Stomach (tissue), 9 donors: ENCODE results near the gene WFIKKN1. TPM values are rescaled to one million over a fixed set of nuclear protein-coding genes. Genes with fewer than 3 reads are reported as not detected.

ENCODE experiments used
- DNase-seq, 2 donors: peaks; one replicate each; pipeline versions ENCODE4 v3.0.0 to v3.0.0-alpha.2; 2013 to 2019
- H3K27ac ChIP-seq, 5 donors: fragments of 200-600 bp in 4 of 5; sonication (generic) in 4 of 5; one replicate each; pipeline ENCODE4 v1.5.1; 2013 to 2019; ENCODE audit warnings: mild to moderate bottlenecking in 1 of 5, moderate library complexity in 1 of 5
- H3K27me3 ChIP-seq, 3 donors: fragments of 200-600 bp; sonication (generic); one replicate each; pipeline ENCODE4 v1.5.1; 2017 to 2019; ENCODE audit warnings: mixed run types in 1 of 3
- H3K36me3 ChIP-seq, 4 donors: fragments of 200-600 bp; sonication (generic); 1 replicate in 3 of 4; 2 replicates in 1 of 4; pipeline ENCODE4 v1.5.1; 2016 to 2019
- H3K4me1 ChIP-seq, 4 donors: fragments of 200-600 bp; sonication (generic); one replicate each; pipeline ENCODE4 v1.5.1; 2016 to 2019
- H3K4me3 ChIP-seq, 4 donors: fragments of 200-600 bp; sonication (generic) in 3 of 4; one replicate each; pipeline ENCODE4 v1.5.1; 2016 to 2019; ENCODE audit warnings: mild to moderate bottlenecking in 1 of 4
- H3K9me3 ChIP-seq, 4 donors: fragments of 200-600 bp; sonication (generic); one replicate each; pipeline ENCODE4 v1.5.1; 2016 to 2019
- POLR2A ChIP-seq, 4 donors: fragments of 450-650 bp; IDR thresholded peaks; one replicate each; pipeline ENCODE4 v1.6.1; 2016; ENCODE audit warnings: antibody characterized with exemption in 4 of 4, control low read depth in 2 of 4, mild to moderate bottlenecking in 1 of 4, moderate library complexity in 1 of 4
- POLR2AphosphoS5 ChIP-seq, 3 donors: sonication (generic); formaldehyde crosslinking; IDR thresholded peaks; one replicate each; pipeline ENCODE4 v1.6.1; 2016; ENCODE audit warnings: antibody characterized with exemption in 3 of 3
- WGBS, 5 donors: extraction: QIAGEN DNeasy Blood & Tissue Kit in 3 of 5; methylation state at CpG; one replicate each; pipeline versions ENCODE4 v1.1.5 to v1.1.7; 2013 to 2018; 5-methylcytosine and 5-hydroxymethylcytosine counted together
- intact Hi-C: fragments of 100-400 bp; cut with DNase I; formaldehyde crosslinking; loops from one replicate; pipeline ENCODE4 v1.15.1; 2023; ENCODE audit warnings: low total_unique reads
- polyA plus RNA-seq, 3 donors: library from polyadenylated mRNA; stranded (reverse); fragments of 200-250 nt; gene quantifications; one replicate each; pipeline ENCODE4 v1.2.3, GENCODE V29; 2013
- total RNA-seq, 5 donors: library from RNA; depleted of rRNA; stranded (reverse); fragments of >200 nt; gene quantifications; one replicate each; pipeline versions ENCODE4 v1.1.0 to v1.2.3, GENCODE V29; 2014 to 2016
- donor health status: healthy with polysubstance abuse.
- donor health status: Bipolar disorder and iron deficiency.
- donor health status: healthy.

Gene WFIKKN1
- total and polyA plus RNA-seq, 8 donors: 0.14 to 25.8 (median 1.5) TPM; not detected in 1

- no peaks in the 10 kb centered on the region for H3K27me3 ChIP-seq
- intact Hi-C loops: no loop called here
- 6 to 17% (median 11%) methylated on average over 23 to 57 of the region's 57 CpGs for WGBS, 5 donors
- H3K4me3 ChIP-seq: peak overlapping the region; percentile 62 to 88 (median 78)
- no peak for DNase-seq
- H3K9me3 ChIP-seq: no peaks in the 10 kb centered on the region
- H3K36me3 ChIP-seq: peaks cover 32 to 52% (median 41%) of the 10 kb centered on the region in 4 donors
- H3K27ac ChIP-seq: peak overlapping the region; percentile 68 to 90 (median 78)
- H3K4me1 ChIP-seq: peaks cover 43 to 83% (median 72%) of the 10 kb centered on the region in 4 donors
- TF ChIP-seq POLR2AphosphoS5 (IDR thresholded peaks at IDR 0.05) (peak in 1 of 3 donors; percentile 15), POLR2A (IDR thresholded peaks at IDR 0.05) (no peak)
Measured at GRCh38 chr16:683396-684070, 52.7 kb downstream of the WFIKKN1 start.

Other genes starting within 250 kb of the WFIKKN1 start
- gene PGAP6, start 249.0 kb upstream of the WFIKKN1 start, total RNA-seq: 100 to 1,000 TPM in 4 of 5 donors, 10 to 100 TPM in 1; 20.7 to 364 (median 162) TPM
- gene PGAP6, start 249.0 kb upstream of the WFIKKN1 start, polyA plus RNA-seq: 10 to 100 TPM; 27.7 to 54.4 (median 33.9) TPM
- gene NME4, start 233.8 kb upstream of the WFIKKN1 start, total RNA-seq: 100 to 1,000 TPM in 1 of 5 donors, 10 to 100 TPM in 4; 23.3 to 187 (median 49.0) TPM
- gene NME4, start 233.8 kb upstream of the WFIKKN1 start, polyA plus RNA-seq: 10 to 100 TPM; 84.0 to 97.7 (median 95.6) TPM
- gene DECR2, start 229.1 kb upstream of the WFIKKN1 start, total RNA-seq: 100 to 1,000 TPM in 1 of 5 donors, 10 to 100 TPM in 2, 1 to 10 TPM in 2; 5.8 to 149 (median 12.5) TPM
- 10 to 100 TPM; 20.8 to 24.5 (median 22.6) TPM for gene DECR2, start 229.1 kb upstream of the WFIKKN1 start, polyA plus RNA-seq
- 100 to 1,000 TPM in 1 of 5 donors, 10 to 100 TPM in 3, 1 to 10 TPM in 1; 6.7 to 102 (median 57.8) TPM for gene RAB11FIP3, start 205.3 kb upstream of the WFIKKN1 start, total RNA-seq
- 10 to 100 TPM; 15.4 to 19.7 (median 16.2) TPM for gene RAB11FIP3, start 205.3 kb upstream of the WFIKKN1 start, polyA plus RNA-seq
- 100 to 1,000 TPM in 1 of 5 donors, 10 to 100 TPM in 4; 25.2 to 235 (median 83.5) TPM for gene CAPN15, start 103.3 kb upstream of the WFIKKN1 start, total RNA-seq
- 10 to 100 TPM; 29.3 to 33.2 (median 29.6) TPM for gene CAPN15, start 103.3 kb upstream of the WFIKKN1 start, polyA plus RNA-seq
- gene PRR35, start 70.6 kb upstream of the WFIKKN1 start, total RNA-seq: not detected
- not detected for gene PRR35, start 70.6 kb upstream of the WFIKKN1 start, polyA plus RNA-seq
- under 1 TPM in 2 of 5 donors, not detected in 3; 0.89 to 0.92 TPM for gene NHLRC4, start 64.0 kb upstream of the WFIKKN1 start, total RNA-seq
- 1 to 10 TPM in 2 of 3 donors, under 1 TPM in 1; 0.35 to 1.4 (median 1.4) TPM for gene NHLRC4, start 64.0 kb upstream of the WFIKKN1 start, polyA plus RNA-seq
- gene PIGQ, start 61.0 kb upstream of the WFIKKN1 start, total RNA-seq: 100 to 1,000 TPM in 2 of 5 donors, 10 to 100 TPM in 3; 14.3 to 217 (median 52.6) TPM
- 10 to 100 TPM; 30.1 to 46.5 (median 38.0) TPM for gene PIGQ, start 61.0 kb upstream of the WFIKKN1 start, polyA plus RNA-seq
- gene RAB40C, start 40.9 kb upstream of the WFIKKN1 start, total RNA-seq: 100 to 1,000 TPM in 1 of 5 donors, 10 to 100 TPM in 4; 17.6 to 101 (median 51.3) TPM
- 10 to 100 TPM; 20.9 to 24.6 (median 22.1) TPM for gene RAB40C, start 40.9 kb upstream of the WFIKKN1 start, polyA plus RNA-seq
- gene METTL26, start 5.3 kb downstream of the WFIKKN1 start, total RNA-seq: 100 to 1,000 TPM in 2 of 5 donors, 10 to 100 TPM in 3; 17.3 to 271 (median 82.9) TPM
- 100 to 1,000 TPM; 177 to 234 (median 218) TPM for gene METTL26, start 5.3 kb downstream of the WFIKKN1 start, polyA plus RNA-seq
- 100 to 1,000 TPM in 1 of 5 donors, 10 to 100 TPM in 4; 14.0 to 440 (median 67.7) TPM for gene MCRIP2, start 10.8 kb downstream of the WFIKKN1 start, total RNA-seq
- 100 to 1,000 TPM in 2 of 3 donors, 10 to 100 TPM in 1; 83.2 to 109 (median 107) TPM for gene MCRIP2, start 10.8 kb downstream of the WFIKKN1 start, polyA plus RNA-seq
- 100 to 1,000 TPM in 2 of 5 donors, 10 to 100 TPM in 3; 27.2 to 114 (median 30.9) TPM for gene WDR90, start 18.4 kb downstream of the WFIKKN1 start, total RNA-seq
- gene WDR90, start 18.4 kb downstream of the WFIKKN1 start, polyA plus RNA-seq: 10 to 100 TPM; 19.9 to 33.6 (median 22.0) TPM
- 100 to 1,000 TPM in 3 of 5 donors, 10 to 100 TPM in 2; 41.5 to 574 (median 171) TPM for gene RHOT2, start 37.1 kb downstream of the WFIKKN1 start, total RNA-seq
- 100 to 1,000 TPM in 1 of 3 donors, 10 to 100 TPM in 2; 68.1 to 151 (median 68.8) TPM for gene RHOT2, start 37.1 kb downstream of the WFIKKN1 start, polyA plus RNA-seq
- 10 to 100 TPM in 1 of 5 donors, 1 to 10 TPM in 2, not detected in 2; 1.3 to 48.7 (median 6.7) TPM for gene RHBDL1, start 44.7 kb downstream of the WFIKKN1 start, total RNA-seq
- 1 to 10 TPM in 2 of 3 donors, not detected in 1; 2.1 to 3.3 TPM for gene RHBDL1, start 44.7 kb downstream of the WFIKKN1 start, polyA plus RNA-seq
- gene STUB1, start 49.4 kb downstream of the WFIKKN1 start, total RNA-seq: 100 to 1,000 TPM in 3 of 5 donors, 10 to 100 TPM in 2; 43.5 to 307 (median 206) TPM
- gene STUB1, start 49.4 kb downstream of the WFIKKN1 start, polyA plus RNA-seq: 100 to 1,000 TPM; 123 to 183 (median 128) TPM
- 100 to 1,000 TPM in 4 of 5 donors, 10 to 100 TPM in 1; 24.2 to 229 (median 123) TPM for gene JMJD8, start 53.3 kb downstream of the WFIKKN1 start, total RNA-seq
- 10 to 100 TPM; 27.6 to 44.2 (median 31.9) TPM for gene JMJD8, start 53.3 kb downstream of the WFIKKN1 start, polyA plus RNA-seq
- gene WDR24, start 59.4 kb downstream of the WFIKKN1 start, total RNA-seq: 10 to 100 TPM in 4 of 5 donors, 1 to 10 TPM in 1; 2.0 to 72.3 (median 27.4) TPM
- gene WDR24, start 59.4 kb downstream of the WFIKKN1 start, polyA plus RNA-seq: 1 to 10 TPM; 4.7 to 6.7 (median 5.7) TPM
- under 1 TPM in 2 of 5 donors, not detected in 3; 0.37 to 0.72 TPM for gene FBXL16, start 74.8 kb downstream of the WFIKKN1 start, total RNA-seq
- gene FBXL16, start 74.8 kb downstream of the WFIKKN1 start, polyA plus RNA-seq: 1 to 10 TPM in 2 of 3 donors, under 1 TPM in 1; 0.61 to 3.6 (median 1.3) TPM
- gene METRN, start 84.1 kb downstream of the WFIKKN1 start, total RNA-seq: 10 to 100 TPM in 4 of 5 donors, 1 to 10 TPM in 1; 7.1 to 79.7 (median 20.4) TPM
- 10 to 100 TPM; 36.9 to 45.8 (median 39.4) TPM for gene METRN, start 84.1 kb downstream of the WFIKKN1 start, polyA plus RNA-seq
- gene ANTKMT, start 90.2 kb downstream of the WFIKKN1 start, total RNA-seq: 100 to 1,000 TPM in 1 of 5 donors, 10 to 100 TPM in 3, 1 to 10 TPM in 1; 9.7 to 602 (median 44.9) TPM
- gene ANTKMT, start 90.2 kb downstream of the WFIKKN1 start, polyA plus RNA-seq: 10 to 100 TPM; 35.9 to 65.0 (median 58.0) TPM
- 10 to 100 TPM in 1 of 5 donors, 1 to 10 TPM in 1, not detected in 3; 1.3 to 14.3 TPM for gene CCDC78, start 95.5 kb downstream of the WFIKKN1 start, total RNA-seq
- gene CCDC78, start 95.5 kb downstream of the WFIKKN1 start, polyA plus RNA-seq: 1 to 10 TPM in 2 of 3 donors, not detected in 1; 1.3 to 1.7 TPM
- gene HAGHL, start 96.1 kb downstream of the WFIKKN1 start, total RNA-seq: 10 to 100 TPM in 1 of 5 donors, 1 to 10 TPM in 2, not detected in 2; 3.3 to 19.9 (median 4.0) TPM
- gene HAGHL, start 96.1 kb downstream of the WFIKKN1 start, polyA plus RNA-seq: 1 to 10 TPM; 3.1 to 7.9 (median 3.7) TPM
- 100 to 1,000 TPM in 1 of 5 donors, 10 to 100 TPM in 4; 35.4 to 145 (median 62.9) TPM for gene CIAO3, start 110.0 kb downstream of the WFIKKN1 start, total RNA-seq
- gene CIAO3, start 110.0 kb downstream of the WFIKKN1 start, polyA plus RNA-seq: 10 to 100 TPM; 22.8 to 37.6 (median 37.2) TPM
- gene MSLN, start 129.7 kb downstream of the WFIKKN1 start, total RNA-seq: 10 to 100 TPM in 1 of 5 donors, 1 to 10 TPM in 3, not detected in 1; 1.6 to 41.5 (median 3.4) TPM
- gene MSLN, start 129.7 kb downstream of the WFIKKN1 start, polyA plus RNA-seq: 10 to 100 TPM in 1 of 3 donors, 1 to 10 TPM in 1, under 1 TPM in 1; 0.92 to 83.7 (median 6.1) TPM
- gene RPUSD1, start 157.4 kb downstream of the WFIKKN1 start, total RNA-seq: 10 to 100 TPM in 4 of 5 donors, 1 to 10 TPM in 1; 9.0 to 43.7 (median 37.9) TPM
- 10 to 100 TPM; 16.4 to 22.9 (median 17.3) TPM for gene RPUSD1, start 157.4 kb downstream of the WFIKKN1 start, polyA plus RNA-seq
- gene CHTF18, start 157.6 kb downstream of the WFIKKN1 start, total RNA-seq: 100 to 1,000 TPM in 1 of 5 donors, 10 to 100 TPM in 2, 1 to 10 TPM in 2; 2.9 to 143 (median 15.2) TPM
- gene CHTF18, start 157.6 kb downstream of the WFIKKN1 start, polyA plus RNA-seq: 10 to 100 TPM; 17.9 to 31.0 (median 25.1) TPM
- gene GNG13, start 169.7 kb downstream of the WFIKKN1 start, total RNA-seq: not detected
- gene GNG13, start 169.7 kb downstream of the WFIKKN1 start, polyA plus RNA-seq: not detected